Measurements from ENCODE around the gene SPIN1.
"Not testable (repeated sequence)": the region's sequence is repeated elsewhere in the genome, so short reads cannot be mapped to it uniquely, and the experiment has no call there.

The SPIN1 gene

GRCh38 chr9:88388203-88388885 is at the start of gene SPIN1:
TSS of gene SPIN1 (plus strand) at chr9:88388444. CDS start at chr9:88426540, 38,096 bp downstream.
- DNase-seq (ENCODE audit: low read depth in 2 of 2) = peak; percentile 72 to 75

DNA sequence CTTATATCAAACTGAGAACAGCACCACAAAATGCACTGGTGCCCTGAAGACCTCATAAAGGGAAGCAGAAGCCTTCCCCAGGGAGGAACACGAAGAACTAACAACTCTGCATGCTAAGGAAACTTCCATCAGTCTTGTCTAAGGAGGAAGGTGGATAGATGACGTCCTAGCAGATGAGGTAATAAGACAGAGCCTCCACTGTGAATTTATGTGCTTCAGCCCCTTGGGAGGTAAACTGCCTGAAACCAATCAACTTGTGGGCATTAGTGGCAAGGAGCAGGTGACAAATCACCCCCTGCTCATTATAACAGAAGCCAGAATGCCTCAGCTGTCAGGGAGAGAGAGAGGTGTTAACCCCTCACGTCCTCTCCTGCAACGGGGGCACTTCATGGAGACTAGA is 48.9 kb upstream of the SPIN1 start:
- no peak for DNase-seq (ENCODE audit: low read depth in 2 of 2)

GRCh38 chr9:88342246-88342645 is 46.0 kb upstream of the SPIN1 start:
- DNase-seq (ENCODE audit: low read depth in 2 of 2) = no peak

GRCh38 chr9:88344013-88344412 is 44.2 kb upstream of the SPIN1 start:
- no peak for DNase-seq (ENCODE audit: low read depth in 2 of 2)

GRCh38 chr9:88350354-88350753 is 37.9 kb upstream of the SPIN1 start:
- not testable (repeated sequence) for DNase-seq (ENCODE audit: low read depth in 2 of 2)

- DNase-seq (ENCODE audit: low read depth in 2 of 2) = no peak
These were observed 33.1 kb upstream of the SPIN1 start for GRCh38 chr9:88355166-88355565.

DNA sequence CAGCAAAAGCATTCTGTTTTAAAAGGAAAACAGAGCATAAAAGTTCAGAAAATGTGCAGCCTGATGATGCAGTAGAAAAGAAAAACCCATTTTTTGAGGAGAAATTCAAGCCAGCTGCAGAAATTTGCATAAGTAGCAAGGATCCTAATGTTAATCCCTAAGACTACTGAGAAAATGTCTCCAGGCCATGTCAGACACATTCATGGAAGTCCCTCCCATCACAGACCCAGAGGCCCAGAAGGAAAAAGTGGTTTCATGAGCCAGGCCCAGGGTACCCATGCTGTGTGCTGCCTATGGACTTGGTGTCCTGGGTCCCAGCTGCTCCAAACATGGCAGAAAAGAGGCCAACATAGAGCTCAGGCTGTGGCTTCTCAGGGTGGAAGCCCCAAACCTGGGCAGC is 31.0 kb upstream of the SPIN1 start:
- not testable (repeated sequence) for DNase-seq (ENCODE audit: low read depth in 2 of 2)

DNA sequence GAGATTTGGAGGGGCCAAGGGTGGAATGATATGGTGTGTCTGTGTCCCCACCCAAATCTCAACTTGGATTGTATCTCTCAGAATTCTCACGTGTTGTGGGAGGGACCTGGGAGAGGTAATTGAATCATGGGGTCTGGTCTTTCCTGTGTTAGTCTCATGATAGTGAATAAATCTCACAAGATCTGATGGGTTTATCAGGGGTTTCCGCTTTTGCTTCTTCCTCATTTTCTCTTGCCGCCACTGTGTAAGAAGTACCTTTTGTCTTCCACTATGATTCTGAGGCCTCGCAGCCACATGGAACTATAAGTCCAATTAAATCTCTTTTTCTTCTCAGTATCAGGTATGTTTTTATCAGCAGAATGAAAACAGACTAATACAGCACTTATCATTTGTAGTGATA is 29.5 kb upstream of the SPIN1 start:
- DNase-seq (ENCODE audit: low read depth in 2 of 2) = no peak

DNA sequence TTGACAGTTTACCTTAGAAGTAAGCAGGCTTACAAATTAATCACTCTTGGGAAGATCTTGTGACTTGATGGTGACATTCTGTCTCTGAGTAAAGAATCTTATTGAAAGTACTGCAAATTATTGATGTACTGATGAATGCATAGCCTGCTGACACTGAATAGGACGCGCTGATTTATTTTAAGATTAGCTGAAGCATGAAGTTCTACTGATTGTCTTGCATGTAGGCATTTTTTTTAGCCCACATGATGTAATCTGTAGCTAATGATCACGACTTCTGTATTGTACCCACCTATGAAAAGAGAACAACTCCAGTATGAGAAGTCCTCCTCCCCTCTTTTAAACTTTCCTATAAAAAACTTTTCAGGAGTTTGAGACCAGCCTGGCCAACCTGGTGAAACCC is 28.3 kb upstream of the SPIN1 start:
- no peak for DNase-seq (ENCODE audit: low read depth in 2 of 2)

DNA sequence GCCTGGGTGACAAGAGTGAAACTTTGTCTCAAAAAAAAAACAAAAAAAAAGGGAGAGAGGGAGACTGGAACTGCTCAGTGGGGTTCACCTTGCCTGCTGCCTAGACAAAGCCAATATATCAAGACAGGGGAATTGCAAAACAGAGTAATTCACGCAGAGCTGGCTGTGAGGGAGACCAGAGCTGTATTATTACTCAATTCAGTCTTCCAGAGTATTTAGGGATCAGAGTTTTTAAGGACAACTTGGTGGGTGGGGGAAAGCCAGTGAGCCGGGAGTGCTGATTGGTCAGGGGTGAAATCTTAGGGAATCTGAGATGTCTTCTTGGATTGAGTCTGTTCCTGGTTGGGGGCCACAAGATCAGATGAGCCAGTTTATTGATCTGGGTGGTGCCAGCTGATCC is 25.6 kb upstream of the SPIN1 start:
- DNase-seq (ENCODE audit: low read depth in 2 of 2) = no peak

- DNase-seq (ENCODE audit: low read depth in 2 of 2) = no peak
These were observed 24.6 kb upstream of the SPIN1 start for GRCh38 chr9:88363661-88364060.

GRCh38 chr9:88364706-88365105 is 23.5 kb upstream of the SPIN1 start:
- no peak for DNase-seq (ENCODE audit: low read depth in 2 of 2)

DNA sequence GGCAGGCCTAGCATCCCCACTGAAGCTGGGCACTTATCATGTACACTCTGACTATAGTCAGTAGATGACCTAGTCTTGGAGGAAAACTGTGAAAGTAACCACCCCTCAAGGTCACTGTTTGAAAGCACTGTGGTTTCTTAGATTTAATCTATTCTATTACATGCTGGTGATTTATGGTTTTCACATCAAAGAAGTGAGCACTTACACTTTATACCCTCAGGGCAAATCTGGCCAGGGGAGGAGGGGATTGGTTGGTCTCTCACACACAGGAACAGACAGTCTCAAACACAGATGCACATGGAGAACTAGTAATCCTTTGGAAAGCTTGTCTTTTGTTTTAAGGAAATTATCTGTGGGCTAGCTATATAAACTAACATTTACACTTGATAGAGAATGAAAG is 17.9 kb upstream of the SPIN1 start:
- no peak for DNase-seq (ENCODE audit: low read depth in 2 of 2)

DNA sequence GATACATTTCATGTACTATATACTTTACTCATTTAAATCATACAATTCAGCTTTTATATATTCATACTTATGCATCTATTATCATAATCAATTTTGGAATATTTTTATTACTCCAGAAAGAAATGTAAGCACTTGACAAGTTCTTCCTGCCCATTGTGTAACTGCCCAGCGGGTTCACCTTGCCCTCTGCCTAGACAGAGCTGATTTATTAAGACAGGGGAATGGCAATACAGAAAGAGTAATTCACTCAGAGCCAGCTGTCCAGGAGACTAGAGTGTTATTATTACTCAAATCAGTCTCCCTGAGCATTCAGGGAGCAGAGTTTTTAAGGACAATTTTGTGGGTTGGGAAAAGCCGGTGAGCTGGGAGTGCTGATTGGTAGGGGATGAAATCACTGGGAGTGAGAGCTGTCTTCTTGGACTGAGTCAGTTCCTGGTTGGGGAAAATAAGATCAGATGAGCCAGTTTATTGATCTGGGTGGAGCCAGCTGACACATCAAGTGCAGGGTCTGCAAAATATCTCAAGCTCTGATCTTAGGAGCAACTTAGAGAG is 16.1 kb upstream of the SPIN1 start:
- no peak for DNase-seq (ENCODE audit: low read depth in 2 of 2)

DNA sequence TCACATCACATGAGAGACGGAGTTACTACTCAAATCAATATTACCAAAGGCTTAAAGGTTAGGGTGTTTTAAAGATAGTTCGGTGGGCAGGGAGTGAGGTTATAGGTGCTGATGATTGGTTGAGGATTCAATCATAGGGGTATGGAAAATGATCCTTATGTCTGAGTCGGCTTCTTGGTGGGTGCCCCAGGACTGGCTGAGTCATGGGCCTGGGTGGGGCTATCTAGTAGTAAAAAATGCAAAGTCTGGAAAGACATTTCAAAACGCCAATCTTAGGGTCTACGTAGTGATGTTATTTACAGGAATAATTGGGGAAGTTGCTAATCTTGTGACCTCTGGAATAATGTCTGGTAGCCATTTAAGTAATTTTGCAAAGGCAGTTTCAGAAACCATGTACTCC is 15.2 kb upstream of the SPIN1 start:
- DNase-seq (ENCODE audit: low read depth in 2 of 2) = no peak

GRCh38 chr9:88378317-88378716 is 9.9 kb upstream of the SPIN1 start:
- DNase-seq (ENCODE audit: low read depth in 2 of 2) = no peak

GRCh38 chr9:88379352-88379751 is 8.9 kb upstream of the SPIN1 start:
- no peak for DNase-seq (ENCODE audit: low read depth in 2 of 2)

- no peak for DNase-seq (ENCODE audit: low read depth in 2 of 2)
These were observed 8.1 kb upstream of the SPIN1 start for GRCh38 chr9:88380118-88380517.

DNA sequence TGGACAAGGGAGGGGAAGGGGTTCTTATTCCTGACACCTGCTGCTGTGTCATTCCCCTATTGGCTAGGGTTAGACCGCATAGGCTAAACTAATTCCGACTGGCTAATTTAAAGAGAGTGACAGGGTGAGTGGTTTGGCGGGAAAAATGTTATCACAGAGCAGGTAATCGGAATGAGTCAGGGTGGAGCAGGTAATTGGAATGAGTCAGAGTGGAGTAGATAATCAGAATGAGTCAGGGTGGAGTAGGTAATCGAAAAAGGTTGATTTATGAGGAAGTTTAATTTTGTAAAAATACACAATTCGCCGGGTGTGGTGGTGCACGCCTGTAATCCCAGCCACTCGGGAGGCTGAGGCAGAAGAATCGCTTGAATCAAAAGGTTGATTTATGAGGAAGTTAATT is 6.9 kb upstream of the SPIN1 start:
- not testable (repeated sequence) for DNase-seq (ENCODE audit: low read depth in 2 of 2)

DNA sequence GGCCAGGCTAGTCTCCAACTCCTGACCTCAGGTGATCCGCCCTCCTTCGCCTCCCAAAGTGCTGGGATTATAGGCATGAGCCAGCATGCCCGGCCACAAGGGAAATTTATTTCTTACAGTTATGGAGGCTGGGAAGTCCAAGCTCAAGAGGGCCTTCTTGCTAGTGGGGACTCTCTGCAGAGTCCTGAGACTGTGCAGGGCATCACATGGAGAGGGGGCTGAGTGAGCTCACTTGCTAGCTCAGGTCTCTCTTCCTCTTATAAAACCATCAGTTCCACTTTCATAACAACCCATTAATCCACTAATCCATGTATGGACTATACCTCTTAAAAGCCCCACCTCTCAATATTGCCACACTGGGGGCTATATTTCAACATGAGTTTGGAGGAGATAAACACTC is 5.1 kb upstream of the SPIN1 start:
- DNase-seq (ENCODE audit: low read depth in 2 of 2) = no peak

DNA sequence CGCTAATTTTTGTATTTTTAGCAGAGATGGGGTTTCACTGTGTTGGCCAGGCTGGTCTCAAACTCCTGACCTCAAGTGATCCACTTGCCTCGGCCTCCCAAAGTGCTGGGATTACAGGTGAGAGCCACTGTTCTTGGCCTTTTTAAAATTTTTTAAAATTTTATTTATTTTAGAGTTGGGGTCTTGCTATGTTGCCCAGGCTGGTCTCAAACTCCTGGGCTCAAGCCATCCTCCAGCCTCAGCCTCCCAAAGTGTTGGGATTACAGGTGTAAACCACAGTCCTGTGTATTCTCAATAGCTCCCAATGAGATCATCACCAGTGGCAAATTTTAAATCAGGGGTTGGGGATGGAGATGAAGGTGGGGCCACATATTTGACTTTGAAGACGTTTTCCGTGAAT is 2.1 kb upstream of the SPIN1 start:
- DNase-seq (ENCODE audit: low read depth in 2 of 2) = not testable (repeated sequence)

GRCh38 chr9:88387036-88387551 is 1.1 kb upstream of the SPIN1 start:
- peak in 1 of 2 donors; percentile 1 for DNase-seq (ENCODE audit: low read depth in 2 of 2)

DNA sequence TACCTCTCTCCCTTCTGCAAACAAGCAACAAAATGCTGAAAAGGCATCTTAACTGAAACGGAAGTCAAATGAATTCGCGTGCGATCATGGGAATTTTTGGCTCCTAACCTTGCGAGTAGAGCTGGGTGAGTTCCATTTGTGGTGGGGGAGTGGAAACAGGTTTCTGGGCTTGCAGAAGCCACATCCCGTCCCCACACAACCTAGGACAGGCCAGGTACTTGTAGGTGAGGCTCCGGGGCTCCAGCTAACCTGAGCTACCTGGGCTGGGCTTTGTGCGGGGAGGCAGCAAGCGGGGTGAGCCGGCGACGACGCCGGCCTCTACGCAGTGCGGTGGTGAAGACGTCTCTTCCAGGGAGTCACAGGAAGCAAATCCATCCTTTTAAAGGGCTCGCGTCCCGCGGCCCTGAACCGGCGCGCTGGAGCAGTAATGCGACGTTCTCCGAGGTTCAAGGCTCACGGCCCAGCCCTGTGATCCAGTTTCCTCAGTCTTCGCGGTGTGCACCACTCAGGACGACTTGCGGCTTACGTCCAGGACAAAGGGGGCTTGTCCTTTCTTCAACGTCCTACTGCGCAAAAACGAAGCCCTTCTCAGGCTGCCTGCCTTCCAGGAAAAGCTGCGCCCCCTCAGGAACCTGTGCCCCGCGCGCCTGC is 567 bp upstream of the SPIN1 start:
- DNase-seq (ENCODE audit: low read depth in 2 of 2) = peak in 1 of 2 donors; percentile 6

Data from stimulated activated CD8-positive, alpha-beta memory T cell treated with anti-CD3 and anti-CD28 coated beads, Interleukin-7, amount 100 ng/mL, for 1 hour (primary cell).